ENCODE results near the gene JMJD8.
A peak's percentile ranks its signal among the peaks of the same experiment; 100 is the strongest.

The JMJD8 gene

GRCh38 chr16:674968-675883, 8.9 kb downstream of the JMJD8 start, which contains the start of gene RHBDL1:
TSS of gene RHBDL1 (plus strand) at chr16:675671. CDS start at chr16:675791, 120 bp downstream.
- DNase-seq, result no peak

DNA sequence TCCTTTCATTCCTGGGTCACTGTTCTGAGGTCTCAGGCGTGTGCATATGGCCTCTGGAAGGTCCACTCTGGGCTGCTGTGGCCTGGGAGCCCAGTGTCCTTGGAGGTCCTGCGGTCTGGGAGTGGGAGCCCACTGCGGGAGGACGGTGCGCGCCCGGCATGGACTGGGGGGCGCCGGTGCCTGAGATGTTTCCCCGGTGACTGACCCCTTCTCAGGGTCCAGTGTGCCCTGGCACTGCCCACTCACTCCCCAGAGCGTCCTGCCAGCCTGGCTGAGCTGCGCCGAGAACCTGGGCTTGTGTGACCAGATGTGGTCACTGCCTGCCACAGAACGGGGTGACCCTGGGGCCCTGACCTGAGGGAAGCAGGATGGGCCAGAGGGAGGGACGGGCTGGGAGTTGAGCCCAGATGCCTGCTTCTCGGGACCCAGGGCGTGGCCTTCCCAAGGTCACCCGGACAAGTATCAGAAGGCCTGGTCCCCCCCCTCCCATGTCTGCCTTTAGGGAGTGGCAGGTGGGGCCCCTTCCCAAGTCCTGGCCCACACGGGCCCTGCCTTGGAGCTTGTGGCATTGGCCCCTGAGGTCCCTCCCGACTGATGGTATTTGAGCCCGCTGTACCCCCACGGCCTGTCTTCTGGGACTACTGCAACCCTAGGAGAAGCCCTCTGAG, 9.8 kb downstream of the JMJD8 start:
- no peak for DNase-seq

- no peak for DNase-seq
Measured at GRCh38 chr16:673399-673991, 10.6 kb downstream of the JMJD8 start.

GRCh38 chr16:672851-673250, 11.3 kb downstream of the JMJD8 start:
- no peak for DNase-seq

DNA sequence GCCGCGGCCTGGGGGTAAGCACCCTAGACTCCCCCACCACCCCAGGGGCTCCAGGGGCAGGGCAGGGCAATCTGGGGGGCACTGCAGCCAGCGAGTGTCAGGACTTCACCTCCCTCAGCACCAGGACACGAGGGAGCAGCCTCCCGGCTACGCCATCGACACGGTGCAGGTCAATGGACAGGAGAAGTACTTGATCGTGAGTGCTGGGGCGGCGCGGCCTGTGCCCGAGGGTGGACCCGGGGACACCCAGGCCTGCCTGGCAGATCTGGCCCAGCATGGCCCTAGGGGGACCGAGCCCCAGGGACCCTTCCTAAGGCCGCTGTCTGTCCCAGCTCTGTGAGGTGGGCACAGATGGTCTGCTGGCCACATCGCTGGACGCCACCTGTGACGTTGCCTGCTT, 11.8 kb downstream of the JMJD8 start:
- no peak for DNase-seq

DNA sequence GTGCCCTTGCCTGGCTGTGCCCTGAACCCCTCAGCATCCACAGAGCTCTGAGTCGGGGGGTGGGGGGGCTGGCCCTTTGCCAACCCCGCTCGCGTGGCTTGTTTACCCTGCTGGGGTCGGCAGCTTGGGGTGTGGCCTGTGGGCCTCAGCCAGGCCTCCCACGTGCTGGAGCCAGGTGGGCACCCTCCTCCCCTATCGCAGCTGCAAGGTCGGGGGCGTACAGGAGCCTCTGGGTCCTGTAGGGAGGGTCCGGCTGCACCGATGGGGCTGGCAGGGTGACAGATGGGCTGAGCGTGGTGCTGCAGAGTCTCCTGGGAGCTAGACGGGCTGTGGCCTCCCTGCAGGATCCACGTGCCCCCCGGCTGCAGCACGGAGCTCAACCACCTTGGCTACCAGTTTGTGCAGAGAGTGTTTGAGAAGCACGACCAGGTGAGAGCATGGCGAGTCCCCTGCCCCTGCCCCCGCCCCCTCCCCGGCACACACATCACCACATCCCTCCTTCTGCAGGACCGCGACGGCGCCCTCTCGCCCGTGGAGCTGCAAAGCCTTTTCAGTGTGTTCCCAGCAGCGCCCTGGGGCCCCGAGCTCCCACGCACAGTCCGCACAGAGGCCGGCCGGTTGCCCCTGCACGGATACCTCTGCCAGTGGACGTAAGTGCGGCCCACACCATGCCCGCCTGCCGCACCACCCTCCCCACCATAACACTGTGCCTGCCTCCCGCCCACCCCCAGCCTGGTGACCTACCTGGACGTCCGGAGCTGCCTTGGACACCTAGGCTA, 12.6 kb downstream of the JMJD8 start:
- no peak for DNase-seq

DNA sequence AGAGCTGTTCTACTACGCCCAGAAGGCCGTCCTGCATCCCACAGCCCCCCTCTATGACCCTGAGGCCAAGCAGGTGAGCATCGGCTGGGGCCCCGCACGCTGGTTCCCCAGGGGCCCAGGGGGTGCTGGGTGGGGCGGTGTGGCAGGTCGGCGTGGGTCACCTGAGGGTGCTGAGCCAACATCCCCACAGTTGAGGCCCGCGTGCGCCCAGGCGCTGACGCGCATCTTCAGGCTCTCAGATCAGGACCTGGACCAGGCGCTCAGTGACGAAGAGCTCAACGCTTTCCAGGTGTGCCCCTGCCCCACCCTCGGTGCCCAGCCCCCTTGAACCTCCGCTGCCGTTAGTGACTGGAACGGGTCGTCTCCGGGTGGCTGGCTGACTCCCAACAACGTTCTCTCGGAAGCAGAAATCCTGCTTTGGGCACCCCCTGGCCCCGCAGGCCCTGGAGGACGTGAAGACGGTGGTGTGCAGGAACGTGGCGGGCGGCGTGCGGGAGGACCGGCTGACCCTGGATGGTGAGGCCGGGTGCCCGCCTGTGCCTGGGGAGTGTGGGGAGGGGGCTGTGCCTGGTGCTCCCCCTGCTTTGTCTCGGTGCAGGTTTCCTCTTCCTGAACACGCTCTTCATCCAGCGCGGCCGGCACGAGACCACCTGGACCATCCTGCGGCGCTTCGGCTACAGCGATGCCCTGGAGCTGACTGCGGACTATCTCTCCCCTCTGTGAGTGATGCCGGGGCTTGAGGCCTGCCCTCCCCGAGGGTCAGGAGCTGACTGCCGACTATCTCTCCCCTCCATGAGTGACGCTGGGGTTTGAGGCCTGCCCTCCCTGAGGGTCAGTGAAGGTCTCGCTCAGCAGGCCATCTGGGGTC, 13.4 kb downstream of the JMJD8 start:
- no peak for DNase-seq

DNA sequence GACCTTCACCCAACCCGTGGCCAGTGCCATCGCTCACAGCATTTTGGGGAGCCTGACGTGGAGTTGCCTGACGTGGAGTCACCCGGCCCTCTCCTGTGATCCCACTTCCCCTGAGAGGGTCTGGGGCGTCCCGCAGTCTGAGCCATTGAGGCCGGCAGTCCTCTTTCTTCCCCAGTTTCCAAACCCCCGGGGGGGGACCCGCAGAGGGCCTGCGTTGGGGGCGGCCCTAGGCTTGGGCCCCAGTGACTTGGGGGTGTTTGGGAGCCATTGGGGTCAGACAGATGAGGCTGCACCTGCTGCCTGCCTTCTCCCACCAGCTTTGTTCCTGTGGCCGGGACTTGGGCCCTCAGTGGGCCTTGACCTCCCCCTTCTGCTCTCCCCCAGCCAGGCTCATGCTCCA, 14.5 kb downstream of the JMJD8 start:
- no peak for DNase-seq

DNA sequence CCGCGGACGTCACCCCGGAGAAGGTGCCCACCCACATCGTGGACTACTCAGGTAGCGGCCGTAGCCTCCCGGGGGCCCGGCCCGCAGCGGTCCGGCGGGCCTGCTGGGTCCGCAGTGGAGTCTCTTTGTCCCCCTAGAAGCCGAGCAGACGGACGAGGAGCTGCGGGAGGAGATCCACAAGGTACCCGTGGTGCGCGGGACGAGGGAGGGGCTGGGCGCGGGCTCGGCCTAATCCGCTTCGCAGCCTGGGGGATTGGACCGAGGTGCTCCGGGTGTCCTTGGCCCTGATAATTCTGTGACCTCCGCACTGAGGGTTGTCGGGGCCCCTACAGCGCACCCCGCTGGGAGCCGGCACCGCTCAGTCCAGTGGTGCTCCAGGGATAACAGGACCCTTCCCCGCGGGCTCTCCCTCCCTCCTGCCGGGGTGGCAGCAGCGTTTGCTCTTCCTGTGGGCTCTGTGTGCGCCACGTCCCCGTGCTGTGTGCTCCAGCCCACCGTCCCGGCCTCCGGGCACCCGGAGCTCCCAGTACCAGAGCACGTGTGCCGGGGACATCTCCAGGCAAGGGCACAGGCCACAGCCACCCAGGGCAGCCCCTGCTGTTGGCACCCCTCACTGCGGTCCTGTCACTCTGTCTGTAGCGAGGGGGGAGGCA, 15.5 kb downstream of the JMJD8 start:
- no peak for DNase-seq

DNA sequence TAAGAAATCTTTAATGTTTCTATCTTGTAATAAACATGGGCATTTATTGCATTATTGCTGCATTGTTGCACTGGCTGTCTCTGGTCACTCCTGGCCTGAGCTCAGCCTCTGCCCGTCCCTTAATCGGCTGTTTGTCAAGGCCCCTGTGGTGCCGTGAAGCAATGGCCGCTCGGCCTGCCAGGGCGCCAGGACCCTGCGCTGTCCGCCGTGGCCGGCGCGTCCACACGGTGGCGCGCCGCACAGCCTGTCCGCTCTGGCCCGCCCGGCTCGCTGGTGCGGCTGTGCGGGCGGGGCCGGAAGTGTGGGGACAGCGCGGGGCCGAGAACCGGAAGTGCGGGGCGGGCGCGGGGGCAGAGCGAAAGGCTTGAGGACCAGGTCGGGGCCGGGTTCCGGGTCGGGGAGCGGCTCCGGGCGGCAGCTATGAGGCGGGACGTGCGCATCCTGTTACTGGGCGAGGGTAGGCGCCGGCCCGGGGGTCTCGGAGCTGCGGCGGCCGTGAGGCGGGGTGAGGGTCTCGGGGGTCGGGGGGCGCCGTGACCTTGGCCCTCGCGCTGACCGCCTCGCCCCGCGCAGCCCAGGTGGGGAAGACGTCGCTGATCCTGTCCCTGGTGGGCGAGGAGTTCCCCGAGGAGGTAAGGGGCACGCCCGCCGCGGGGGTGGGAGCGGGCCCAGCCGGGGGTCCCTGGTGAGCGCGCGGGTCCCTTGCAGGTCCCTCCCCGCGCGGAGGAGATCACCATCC, 16.2 kb downstream of the JMJD8 start, which contains the start of gene RHOT2:
RHOT2 (plus strand) TSS at position 353 of the 739 bp plus-strand sequence; CDS start at position 421, 68 bp downstream.
- DNase-seq, result peak; percentile 93 to 94

- no peak for DNase-seq
Measured at GRCh38 chr16:667113-667779, 16.9 kb downstream of the JMJD8 start.

GRCh38 chr16:666572-666971, 17.6 kb downstream of the JMJD8 start:
- DNase-seq, result no peak

- no peak for DNase-seq
Measured at GRCh38 chr16:662597-662996, 21.5 kb downstream of the JMJD8 start.

DNA sequence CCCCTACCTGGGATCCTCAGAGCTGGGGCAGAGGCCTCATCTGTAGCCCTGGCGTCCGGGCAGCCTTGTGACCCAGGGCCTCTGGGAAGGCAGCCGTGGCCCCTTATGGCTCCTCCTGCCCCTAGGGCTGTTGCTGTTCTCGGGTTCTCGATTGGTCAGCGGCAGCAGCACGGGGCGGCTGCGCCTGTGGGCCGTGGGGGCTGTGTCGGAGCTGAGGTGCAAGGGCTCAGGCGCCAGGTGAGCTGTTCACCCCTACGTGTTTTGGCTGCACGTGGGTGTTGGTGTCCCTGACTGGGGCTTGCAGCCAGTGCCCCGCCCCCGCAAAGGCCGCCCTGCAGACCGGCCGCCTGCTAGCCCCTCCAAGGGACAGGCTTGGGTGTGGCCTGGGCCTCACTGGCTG, 22.0 kb downstream of the JMJD8 start:
- DNase-seq, result no peak

DNA sequence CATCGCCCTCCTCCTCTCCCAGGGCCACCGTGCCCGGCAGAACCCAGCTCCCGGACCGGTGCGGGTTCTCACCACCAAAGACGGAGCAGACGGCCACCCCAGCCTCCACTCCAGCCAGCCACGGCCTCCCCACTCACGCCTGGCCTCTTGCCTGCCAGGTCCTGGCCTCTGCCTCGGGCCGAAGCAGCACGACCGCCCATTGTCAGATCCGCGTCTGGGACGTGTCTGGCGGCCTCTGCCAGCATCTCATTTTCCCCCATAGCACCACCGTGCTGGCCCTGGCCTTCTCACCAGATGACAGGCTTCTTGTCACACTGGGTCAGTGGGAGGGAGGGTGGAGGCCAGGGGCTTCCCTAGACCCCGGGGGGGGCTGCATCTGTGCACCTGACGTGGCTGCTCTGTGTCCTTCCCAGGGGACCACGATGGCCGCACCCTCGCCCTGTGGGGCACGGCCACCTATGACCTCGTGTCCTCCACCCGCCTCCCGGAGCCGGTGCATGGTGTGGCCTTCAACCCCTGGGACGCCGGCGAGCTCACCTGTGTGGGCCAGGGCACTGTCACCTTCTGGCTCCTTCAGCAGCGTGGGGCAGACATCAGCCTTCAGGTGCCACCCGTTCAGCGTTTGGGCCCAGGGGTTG, 22.8 kb downstream of the JMJD8 start:
- no peak for DNase-seq

GRCh38 chr16:660459-661183, 23.5 kb downstream of the JMJD8 start:
- peak; percentile 65 to 77 for DNase-seq

GRCh38 chr16:660132-660458, 24.0 kb downstream of the JMJD8 start:
- no peak for DNase-seq

DNA sequence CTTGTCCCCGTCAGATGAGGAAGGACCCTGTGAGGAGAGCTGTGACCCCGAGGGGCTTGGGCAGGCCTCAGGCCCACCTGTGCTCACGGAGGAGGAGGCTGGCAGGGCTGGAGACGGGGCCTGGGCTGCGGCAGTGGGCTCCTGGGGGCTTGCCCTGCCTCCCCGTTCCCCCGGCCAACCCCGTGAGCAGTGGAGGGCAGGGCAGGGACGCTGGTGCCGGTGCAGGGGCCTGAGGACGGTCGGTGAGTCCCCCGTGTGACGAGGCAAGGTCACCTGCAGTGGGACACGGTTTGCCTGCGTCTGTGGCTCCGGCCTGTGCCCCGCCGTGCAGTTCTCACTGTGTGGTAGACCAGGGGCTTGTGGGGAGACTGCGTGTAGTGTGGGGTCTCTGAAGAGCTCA, 24.5 kb downstream of the JMJD8 start:
- no peak for DNase-seq

All from CD4-positive, alpha-beta T cell treated with Interleukin-1 beta for 1 hour (primary cell).